GM19240 (cell line): Measurements from ENCODE around the gene ZFPL1.

ENCODE experiments used
- DNase-seq: peaks from one replicate; pipeline ENCODE4 v3.0.0; 2011; ENCODE audit warnings: low spot score; ENCODE audit not compliant: insufficient read length

Gene ZFPL1

GRCh38 chr11:65083834-65084597, at the start of gene ZFPL1, which contains the start of gene CDCA5:
ZFPL1 (plus strand) TSS chr11:65084222; CDS start chr11:65084699, 477 bp downstream.
CDCA5 (minus strand) TSS chr11:65084040; CDS start chr11:65083978, 62 bp downstream.
- DNase-seq: peak; percentile 98

GRCh38 chr11:65034423-65034822, 49.6 kb upstream of the ZFPL1 start:
- no peak for DNase-seq

GRCh38 chr11:65035579-65035978, 48.4 kb upstream of the ZFPL1 start:
- DNase-seq: no peak

GRCh38 chr11:65036931-65037330, 47.1 kb upstream of the ZFPL1 start:
- no peak for DNase-seq

- DNase-seq: no peak
Observed at GRCh38 chr11:65040520-65040846, 43.5 kb upstream of the ZFPL1 start.

- DNase-seq: peak; percentile 98
Observed at GRCh38 chr11:65040847-65041622, 43.0 kb upstream of the ZFPL1 start, which contains the start of gene SAC3D1. SAC3D1 (plus strand) TSS chr11:65041210; CDS start chr11:65041293, 83 bp downstream.

- no peak for DNase-seq
Observed at GRCh38 chr11:65042891-65043290, 41.1 kb upstream of the ZFPL1 start.

GRCh38 chr11:65043881-65044501, 40.0 kb upstream of the ZFPL1 start:
- no peak for DNase-seq

GRCh38 chr11:65045061-65045460, 39.0 kb upstream of the ZFPL1 start:
- DNase-seq: no peak

- no peak for DNase-seq
Observed at GRCh38 chr11:65045728-65046127, 38.3 kb upstream of the ZFPL1 start.

- DNase-seq: no peak
Observed at GRCh38 chr11:65047581-65048422, 36.2 kb upstream of the ZFPL1 start.

GRCh38 chr11:65051398-65051858, 32.6 kb upstream of the ZFPL1 start:
- no peak for DNase-seq

- DNase-seq: no peak
Observed at GRCh38 chr11:65053827-65054508, 30.1 kb upstream of the ZFPL1 start.

- DNase-seq: no peak
Observed at GRCh38 chr11:65055538-65055937, 28.5 kb upstream of the ZFPL1 start.

GRCh38 chr11:65056999-65057398, 27.0 kb upstream of the ZFPL1 start:
- no peak for DNase-seq

GRCh38 chr11:65057526-65057925, 26.5 kb upstream of the ZFPL1 start:
- no peak for DNase-seq

- no peak for DNase-seq
Observed at GRCh38 chr11:65058012-65058411, 26.0 kb upstream of the ZFPL1 start.

GRCh38 chr11:65058419-65059054, 25.5 kb upstream of the ZFPL1 start, which contains the start of gene NAALADL1:
NAALADL1 (minus strand) TSS chr11:65058553; CDS start chr11:65058521, 32 bp downstream.
- no peak for DNase-seq

GRCh38 chr11:65059523-65059922, 24.5 kb upstream of the ZFPL1 start:
- no peak for DNase-seq
